Measurements from ENCODE around the gene NWD2. TPM values are rescaled to one million over a fixed set of nuclear protein-coding genes. Genes with fewer than 3 reads are reported as not detected.
"Not testable (repeated sequence)": the region's sequence is repeated elsewhere in the genome, so short reads cannot be mapped to it uniquely, and the experiment has no call there.

NWD2 gene
- total RNA-seq, 1 experiment from 2014 or later, result not detected

DNA sequence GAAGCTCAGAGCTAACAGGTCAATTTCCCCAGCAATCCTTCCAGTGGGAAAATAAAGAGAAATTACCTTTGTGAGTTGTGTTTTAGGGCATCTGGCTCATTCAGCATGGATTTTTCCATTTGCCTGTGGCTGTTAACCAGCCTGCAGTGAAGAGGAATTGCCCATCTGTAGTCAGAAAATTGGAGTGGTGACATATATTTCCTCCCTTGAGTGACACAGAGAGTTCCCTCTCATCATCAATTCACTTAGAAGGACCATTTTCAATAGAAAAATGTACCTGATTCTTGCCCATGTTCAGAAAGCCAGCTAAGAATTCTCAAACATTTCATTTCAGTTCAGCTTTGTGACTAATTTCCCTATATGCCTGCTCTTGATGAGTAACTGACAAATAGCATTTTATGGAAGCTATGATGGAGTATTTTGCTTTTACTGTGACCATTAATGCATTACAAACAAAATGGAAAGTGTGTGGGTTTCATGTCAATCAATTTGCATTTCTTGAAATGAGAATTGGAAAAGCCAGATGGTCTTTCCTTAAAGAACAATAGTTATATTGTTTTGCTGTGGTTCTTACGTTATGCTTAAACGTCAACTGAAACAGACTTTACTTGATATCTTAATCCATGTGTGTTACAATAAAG, 155.8 kb downstream of the NWD2 start:
- ChIA-PET CTCF (no interaction called here), POLR2A (ENCODE audit: low non-redundant PET) (no interaction called here)
- intact Hi-C loops (cut with micrococcal nuclease; ENCODE audit: unreplicated experiment), result no loop called here

DNA sequence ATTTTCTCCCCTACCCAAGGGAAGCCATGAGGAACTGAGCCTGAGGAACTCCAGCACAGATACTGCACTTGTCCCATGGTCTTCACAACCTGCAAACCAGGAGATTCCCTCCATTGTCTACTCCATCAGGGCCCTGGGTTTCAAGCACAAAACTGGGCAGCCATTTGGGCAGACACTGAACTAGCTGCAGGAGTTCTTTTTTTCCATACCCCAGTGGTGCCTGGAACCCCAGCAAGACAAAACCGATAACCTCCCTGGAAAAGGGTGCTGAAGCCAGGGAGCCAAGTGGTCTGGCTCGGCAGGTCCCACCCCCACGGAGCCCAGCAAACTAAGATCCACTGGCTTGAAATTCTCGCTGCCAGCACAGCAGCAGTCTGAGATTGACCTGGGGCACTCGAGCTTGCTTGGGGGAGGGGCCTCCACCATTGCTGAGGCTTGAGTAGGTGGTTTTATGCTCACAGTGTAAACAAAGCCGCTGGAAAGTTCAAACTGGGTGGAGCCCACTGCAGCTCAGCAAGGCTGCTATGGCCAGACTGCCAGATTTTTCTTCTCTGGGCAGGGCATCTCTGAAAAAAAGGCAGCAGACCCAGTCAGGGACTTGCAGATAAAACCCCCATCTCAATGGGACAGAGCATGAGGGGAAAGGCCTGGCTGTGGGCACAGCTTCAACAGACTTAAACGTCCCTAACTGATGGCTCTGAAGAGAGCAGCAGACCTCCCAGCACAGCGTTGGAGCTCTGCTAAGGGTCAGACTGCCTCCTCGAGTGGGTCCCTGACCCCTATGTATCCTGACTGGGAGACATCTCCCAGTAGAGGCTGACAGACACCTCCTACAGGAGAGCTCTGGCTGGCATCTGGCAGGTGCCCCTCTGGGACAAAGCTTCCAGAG, 163.6 kb downstream of the NWD2 start:
- DNase-seq (ENCODE audit: low spot score); H3K4me1 ChIP-seq (ENCODE audit: insufficient read depth, low read length, poor library complexity, severe bottlenecking); H3K27ac ChIP-seq (ENCODE audit: low read depth, low read length, poor library complexity, severe bottlenecking); H3K27me3 ChIP-seq (replicated peaks; ENCODE audit: insufficient read depth, low read depth, low read length, poor library complexity); CTCF ChIA-PET; H3K4me3 ChIP-seq (ENCODE audit: low read depth, low read length, poor library complexity, severe bottlenecking); POLR2A ChIA-PET (ENCODE audit: low non-redundant PET); H3K36me3 ChIP-seq (ENCODE audit: insufficient read depth, low read length, poor library complexity, severe bottlenecking); H3K9me3 ChIP-seq (ENCODE audit: low read depth, low read length, poor library complexity, severe bottlenecking); intact Hi-C loops (cut with micrococcal nuclease; ENCODE audit: unreplicated experiment); BruUV-seq (replicated peaks): not testable (repeated sequence)

More for the DNA sequence above, 155.8 kb downstream of the NWD2 start:
- TF ChIP-seq, protein P1, sequence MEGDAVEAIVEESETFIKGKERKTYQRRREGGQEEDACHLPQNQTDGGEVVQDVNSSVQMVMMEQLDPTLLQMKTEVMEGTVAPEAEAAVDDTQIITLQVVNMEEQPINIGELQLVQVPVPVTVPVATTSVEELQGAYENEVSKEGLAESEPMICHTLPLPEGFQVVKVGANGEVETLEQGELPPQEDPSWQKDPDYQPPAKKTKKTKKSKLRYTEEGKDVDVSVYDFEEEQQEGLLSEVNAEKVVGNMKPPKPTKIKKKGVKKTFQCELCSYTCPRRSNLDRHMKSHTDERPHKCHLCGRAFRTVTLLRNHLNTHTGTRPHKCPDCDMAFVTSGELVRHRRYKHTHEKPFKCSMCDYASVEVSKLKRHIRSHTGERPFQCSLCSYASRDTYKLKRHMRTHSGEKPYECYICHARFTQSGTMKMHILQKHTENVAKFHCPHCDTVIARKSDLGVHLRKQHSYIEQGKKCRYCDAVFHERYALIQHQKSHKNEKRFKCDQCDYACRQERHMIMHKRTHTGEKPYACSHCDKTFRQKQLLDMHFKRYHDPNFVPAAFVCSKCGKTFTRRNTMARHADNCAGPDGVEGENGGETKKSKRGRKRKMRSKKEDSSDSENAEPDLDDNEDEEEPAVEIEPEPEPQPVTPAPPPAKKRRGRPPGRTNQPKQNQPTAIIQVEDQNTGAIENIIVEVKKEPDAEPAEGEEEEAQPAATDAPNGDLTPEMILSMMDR (conservative IDR thresholded peaks at IDR 0.05; ENCODE audit: low read depth, low read length), result no peak
- TF ChIP-seq EZH2 (IDR thresholded peaks at IDR 0.05; ENCODE audit: borderline replicate concordance, low read depth, low read length, poor library complexity, severe bottlenecking), result no peak
- Histone ChIP-seq H3K4me1 (ENCODE audit: insufficient read depth, low read length, poor library complexity, severe bottlenecking) (no peaks in the 10 kb centered on the region), H3K36me3 (ENCODE audit: insufficient read depth, low read length, poor library complexity, severe bottlenecking) (no peaks in the 10 kb centered on the region), H3K27ac (ENCODE audit: low read depth, low read length, poor library complexity, severe bottlenecking) (no peak overlapping the region), H3K4me3 (ENCODE audit: low read depth, low read length, poor library complexity, severe bottlenecking) (no peak overlapping the region), H3K27me3 (replicated peaks; ENCODE audit: insufficient read depth, low read depth, low read length, poor library complexity) (no peaks in the 10 kb centered on the region), H3K9me3 (ENCODE audit: low read depth, low read length, poor library complexity, severe bottlenecking) (no peaks in the 10 kb centered on the region)
- DNase-seq (ENCODE audit: low spot score), result no peak
- no TSS peak for BruUV-seq (replicated peaks)

DNA sequence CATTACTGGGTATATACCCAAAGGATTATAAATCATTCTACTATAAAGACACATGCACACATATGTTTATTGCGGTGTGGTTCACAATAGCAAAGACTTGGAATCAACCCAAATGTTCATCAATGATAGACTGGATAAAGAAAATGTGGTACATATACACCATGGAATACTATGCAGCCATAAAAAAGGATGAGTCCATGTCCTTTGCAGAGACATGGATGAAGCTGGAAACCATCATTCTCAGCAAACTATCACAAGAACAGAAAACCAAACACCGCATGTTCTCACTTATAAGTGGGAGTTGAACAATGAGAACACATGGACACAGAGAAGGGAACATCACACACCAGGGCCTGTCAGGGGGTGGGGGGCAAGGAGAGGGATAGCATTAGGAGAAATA, 169.1 kb downstream of the NWD2 start:
- H3K4me1 ChIP-seq (ENCODE audit: insufficient read depth, low read length, poor library complexity, severe bottlenecking); H3K36me3 ChIP-seq (ENCODE audit: insufficient read depth, low read length, poor library complexity, severe bottlenecking); CTCF ChIA-PET; H3K4me3 ChIP-seq (ENCODE audit: low read depth, low read length, poor library complexity, severe bottlenecking); DNase-seq (ENCODE audit: low spot score); BruUV-seq (replicated peaks); H3K27ac ChIP-seq (ENCODE audit: low read depth, low read length, poor library complexity, severe bottlenecking); H3K27me3 ChIP-seq (replicated peaks; ENCODE audit: insufficient read depth, low read depth, low read length, poor library complexity); POLR2A ChIA-PET (ENCODE audit: low non-redundant PET); intact Hi-C loops (cut with micrococcal nuclease; ENCODE audit: unreplicated experiment); H3K9me3 ChIP-seq (ENCODE audit: low read depth, low read length, poor library complexity, severe bottlenecking): not testable (repeated sequence)

DNA sequence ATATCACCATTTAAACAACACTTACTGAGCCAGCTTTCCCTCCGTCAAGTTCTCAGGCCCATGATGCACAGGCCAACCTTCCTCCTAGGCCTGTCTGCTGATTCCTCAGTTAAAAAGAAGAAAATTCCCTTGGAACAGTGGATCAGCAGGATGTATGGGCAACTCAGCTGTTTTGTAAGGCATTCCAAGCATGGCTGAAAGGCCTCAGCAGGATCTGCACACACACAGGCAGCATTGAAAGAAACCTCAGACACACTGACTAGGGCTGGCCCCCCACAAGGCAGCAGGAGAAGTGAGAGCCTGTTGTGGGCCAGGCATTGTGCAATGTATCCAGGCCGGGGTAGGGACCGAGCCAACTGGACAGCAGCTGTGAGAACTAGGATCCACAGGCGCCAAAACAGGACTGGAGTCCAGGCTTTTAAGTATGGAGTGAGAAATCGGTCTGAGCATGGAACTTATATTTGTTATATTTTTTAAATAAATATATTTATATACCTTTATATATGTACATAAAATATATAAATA, 171.4 kb downstream of the NWD2 start:
- Histone ChIP-seq H3K27ac (ENCODE audit: low read depth, low read length, poor library complexity, severe bottlenecking) (no peak overlapping the region), H3K4me1 (ENCODE audit: insufficient read depth, low read length, poor library complexity, severe bottlenecking) (no peaks in the 10 kb centered on the region), H3K4me3 (ENCODE audit: low read depth, low read length, poor library complexity, severe bottlenecking) (no peak overlapping the region), H3K9me3 (ENCODE audit: low read depth, low read length, poor library complexity, severe bottlenecking) (no peaks in the 10 kb centered on the region), H3K27me3 (replicated peaks; ENCODE audit: insufficient read depth, low read depth, low read length, poor library complexity) (no peaks in the 10 kb centered on the region), H3K36me3 (ENCODE audit: insufficient read depth, low read length, poor library complexity, severe bottlenecking) (no peaks in the 10 kb centered on the region)
- POLR2A ChIA-PET (ENCODE audit: low non-redundant PET), result no interaction called here
- no peak for DNase-seq (ENCODE audit: low spot score)
- no TSS peak for BruUV-seq (replicated peaks)
- TF ChIP-seq, protein P1 (conservative IDR thresholded peaks at IDR 0.05; ENCODE audit: low read depth, low read length), result no peak
- no peak for TF ChIP-seq EZH2 (IDR thresholded peaks at IDR 0.05; ENCODE audit: borderline replicate concordance, low read depth, low read length, poor library complexity, severe bottlenecking)
- intact Hi-C loops (cut with micrococcal nuclease; ENCODE audit: unreplicated experiment), result loop anchor here (5.0 kb wide), 1 partner anchor 49 kb away; no protein-coding TSS in a partner anchor
- CTCF ChIA-PET, result no interaction called here
